Hepatocyte (in vitro differentiated cells): ENCODE measurements around the gene YES1. TPM values are rescaled to one million over a fixed set of nuclear protein-coding genes. Genes with fewer than 3 reads are reported as not detected.

Source experiments
- DNase-seq: peaks from one replicate; pipeline ENCODE4 v3.0.0-alpha.2; 2016; ENCODE audit warnings: low spot score
- H2AFZ ChIP-seq: fragments of 200-600 bp; sonication (generic); 2 replicates; pipeline ENCODE4 v1.6.0; 2016; ENCODE audit warnings: antibody characterized with exemption, mild to moderate bottlenecking
- H3K27ac ChIP-seq: fragments of 200-600 bp; sonication (generic); 2 replicates; pipeline ENCODE4 v1.5.1; 2016; ENCODE audit warnings: mild to moderate bottlenecking
- H3K27me3 ChIP-seq: fragments of 200-600 bp; sonication (generic); 2 replicates; pipeline ENCODE4 v1.6.1; 2016
- H3K36me3 ChIP-seq: fragments of 200-600 bp; sonication (generic); replicated peaks from 2 replicates; pipeline ENCODE4 v1.5.1; 2016; ENCODE audit warnings: low read depth; ENCODE audit not compliant: insufficient read depth
- H3K4me1 ChIP-seq: fragments of 200-600 bp; sonication (generic); 2 replicates; pipeline ENCODE4 v1.5.1; 2016; ENCODE audit warnings: mild to moderate bottlenecking, moderate library complexity; ENCODE audit not compliant: insufficient read depth
- H3K4me2 ChIP-seq: fragments of 200-600 bp; sonication (generic); 2 replicates; pipeline ENCODE4 v1.6.0; 2016
- H3K4me3 ChIP-seq: fragments of 200-600 bp; sonication (generic); 2 replicates; pipeline ENCODE4 v1.5.1; 2016; ENCODE audit warnings: mild to moderate bottlenecking
- H3K79me2 ChIP-seq: fragments of 200-600 bp; sonication (generic); 2 replicates; pipeline ENCODE4 v1.6.0; 2017; ENCODE audit warnings: mild to moderate bottlenecking
- H3K9me2 ChIP-seq: fragments of 200-600 bp; sonication (generic); replicated peaks from 2 replicates; pipeline ENCODE4 v1.6.0; 2017; ENCODE audit warnings: mild to moderate bottlenecking; ENCODE audit not compliant: insufficient read depth
- H3K9me3 ChIP-seq: fragments of 200-600 bp; sonication (generic); 2 replicates; pipeline ENCODE4 v1.5.1; 2016; ENCODE audit warnings: low read depth, mild to moderate bottlenecking
- H4K20me1 ChIP-seq: fragments of 200-600 bp; sonication (generic); 2 replicates; pipeline ENCODE4 v1.6.0; 2016; ENCODE audit warnings: mild to moderate bottlenecking; ENCODE audit not compliant: insufficient read depth, poor library complexity, severe bottlenecking
- EZH2 ChIP-seq: fragments of 200-600 bp; sonication (generic); IDR thresholded peaks from 2 replicates; pipeline ENCODE4 v1.6.1; 2016; ENCODE audit warnings: antibody characterized with exemption, mild to moderate bottlenecking, borderline replicate concordance
- EZH2phosphoT487 ChIP-seq: fragments of 200-600 bp; sonication (generic); IDR thresholded peaks from one replicate; pipeline ENCODE4 v1.6.1; 2018; ENCODE audit warnings: antibody characterized with exemption, mild to moderate bottlenecking, low read depth, moderate library complexity; ENCODE audit not compliant: unreplicated experiment, severe bottlenecking
- WGBS: methylation state at CpG from one replicate; pipeline ENCODE4 v1.1.6; 2016; ENCODE audit warnings: low lambda C conversion rate; ENCODE audit errors: missing lambda C conversion rate; 5-methylcytosine and 5-hydroxymethylcytosine counted together
- polyA plus RNA-seq: library from polyadenylated mRNA; unstranded; fragments of >200 nt; fragmentation: Nextera tagmentation; extraction: Ambion mirVana; gene quantifications from 2 replicates; pipeline ENCODE4 v1.2.1, GENCODE V29; 2016
- total RNA-seq: library from RNA; depleted of rRNA; stranded (reverse); fragments of >200 nt; gene quantifications from 2 replicates; pipeline ENCODE4 v1.2.3, GENCODE V29; 2014
- TF ChIP-seq, protein P1 (sequence below): fragments of 200-600 bp; sonication (generic); IDR thresholded peaks from 2 replicates; pipeline ENCODE4 v1.5.1; 2016; ENCODE audit warnings: antibody characterized with exemption, mild to moderate bottlenecking; ENCODE audit not compliant: poor library complexity

The YES1 gene
- total and polyA plus RNA-seq, 2 experiments from 2014 or later, result 25.2 to 108 TPM

DNA sequence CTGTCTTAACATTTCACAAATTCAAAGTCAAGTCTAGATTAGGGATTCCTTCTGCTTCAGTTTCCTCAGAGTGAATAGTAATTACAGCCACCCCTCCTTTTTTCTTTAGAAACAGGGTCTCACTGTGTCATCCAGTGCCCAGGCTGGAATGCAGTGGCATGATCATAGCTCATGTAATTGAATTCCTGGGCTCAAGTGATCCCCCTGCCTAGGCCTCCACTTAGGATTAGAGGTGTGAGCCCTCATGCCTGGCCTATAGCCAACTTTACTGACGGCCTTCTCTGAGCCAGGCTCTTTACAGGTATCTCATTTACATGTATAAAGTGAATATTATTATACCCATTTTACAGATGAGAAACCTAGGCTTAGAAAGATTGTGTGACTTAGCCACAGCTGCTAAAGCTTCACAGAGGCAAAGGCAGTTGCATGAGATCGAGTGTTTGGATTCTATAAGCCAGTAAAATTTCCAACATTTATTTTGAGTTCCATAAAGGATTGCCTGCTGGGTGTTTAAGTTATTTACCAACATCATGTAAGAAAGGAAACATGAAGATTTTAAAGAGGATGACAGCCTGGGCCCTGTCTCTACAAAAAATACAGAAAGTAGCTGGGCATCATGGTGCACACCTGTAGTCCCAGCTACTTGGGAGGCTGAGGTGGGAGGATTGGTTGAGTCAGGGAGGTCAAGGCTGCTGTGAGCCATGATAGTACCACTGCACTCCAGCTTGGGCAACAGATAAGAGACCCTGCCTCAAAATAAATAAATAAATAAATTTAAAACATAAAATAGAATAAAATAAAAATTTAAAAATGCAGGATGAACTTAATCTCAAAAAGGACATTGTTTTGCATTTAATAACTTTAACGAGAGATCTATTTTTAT lies 101.4 kb downstream of the YES1 start:
- Histone ChIP-seq H3K4me3 (peak overlapping the region; percentile 68), H3K27ac (peak overlapping the region; percentile 83), H2AFZ (no peak overlapping the region), H3K27me3 (no peaks in the 10 kb centered on the region), H3K9me2 (no peaks in the 10 kb centered on the region), H3K36me3 (no peaks in the 10 kb centered on the region), H3K9me3 (no peaks in the 10 kb centered on the region), H3K4me1 (peaks cover 13% of the 10 kb centered on the region), H3K4me2 (peak overlapping the region; percentile 83), H3K79me2 (peaks cover 50% of the 10 kb centered on the region), H4K20me1 (peaks cover 3% of the 10 kb centered on the region)
- TF ChIP-seq, protein P1, sequence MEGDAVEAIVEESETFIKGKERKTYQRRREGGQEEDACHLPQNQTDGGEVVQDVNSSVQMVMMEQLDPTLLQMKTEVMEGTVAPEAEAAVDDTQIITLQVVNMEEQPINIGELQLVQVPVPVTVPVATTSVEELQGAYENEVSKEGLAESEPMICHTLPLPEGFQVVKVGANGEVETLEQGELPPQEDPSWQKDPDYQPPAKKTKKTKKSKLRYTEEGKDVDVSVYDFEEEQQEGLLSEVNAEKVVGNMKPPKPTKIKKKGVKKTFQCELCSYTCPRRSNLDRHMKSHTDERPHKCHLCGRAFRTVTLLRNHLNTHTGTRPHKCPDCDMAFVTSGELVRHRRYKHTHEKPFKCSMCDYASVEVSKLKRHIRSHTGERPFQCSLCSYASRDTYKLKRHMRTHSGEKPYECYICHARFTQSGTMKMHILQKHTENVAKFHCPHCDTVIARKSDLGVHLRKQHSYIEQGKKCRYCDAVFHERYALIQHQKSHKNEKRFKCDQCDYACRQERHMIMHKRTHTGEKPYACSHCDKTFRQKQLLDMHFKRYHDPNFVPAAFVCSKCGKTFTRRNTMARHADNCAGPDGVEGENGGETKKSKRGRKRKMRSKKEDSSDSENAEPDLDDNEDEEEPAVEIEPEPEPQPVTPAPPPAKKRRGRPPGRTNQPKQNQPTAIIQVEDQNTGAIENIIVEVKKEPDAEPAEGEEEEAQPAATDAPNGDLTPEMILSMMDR, result no peak
- TF ChIP-seq EZH2phosphoT487 (no peak), EZH2 (no peak)
- no peak for DNase-seq
- WGBS, result 82% methylated on average over 3 of the region's 3 CpGs

DNA sequence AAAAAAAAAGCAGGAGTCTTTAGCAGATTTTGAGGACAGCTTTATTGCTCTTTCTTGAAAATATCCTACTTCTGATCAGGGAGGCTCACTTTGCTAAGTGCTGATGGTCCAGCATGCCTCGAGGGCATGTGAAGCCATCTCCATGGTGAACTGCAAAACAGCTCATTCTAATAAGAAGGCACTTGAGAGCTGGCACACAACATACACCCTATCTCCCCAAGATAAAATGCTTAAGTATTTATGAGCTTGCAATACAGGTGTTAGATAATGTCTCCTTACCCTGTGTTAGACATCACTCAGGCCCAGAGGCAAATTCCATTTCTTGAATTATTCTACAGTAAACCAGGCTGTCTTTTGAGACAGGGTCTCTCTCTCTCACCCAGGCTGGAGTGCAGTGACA lies 102.3 kb downstream of the YES1 start:
- H3K36me3 ChIP-seq, result no peaks in the 10 kb centered on the region
- H3K27me3 ChIP-seq, result no peaks in the 10 kb centered on the region
- H3K4me3 ChIP-seq, result no peak overlapping the region
- WGBS, result 67% methylated on average over 1 of the region's 1 CpG
- H3K4me2 ChIP-seq, result peak overlapping the region; percentile 83
- H4K20me1 ChIP-seq, result peaks cover 3% of the 10 kb centered on the region
- no peaks in the 10 kb centered on the region for H3K9me3 ChIP-seq
- TF ChIP-seq EZH2phosphoT487 (no peak), EZH2 (no peak)
- TF ChIP-seq, protein P1, result no peak
- DNase-seq, result no peak
- H3K9me2 ChIP-seq, result no peaks in the 10 kb centered on the region
- peak overlapping the region; percentile 42 for H3K27ac ChIP-seq
- H3K79me2 ChIP-seq, result peaks cover 58% of the 10 kb centered on the region
- H3K4me1 ChIP-seq, result peaks cover 13% of the 10 kb centered on the region
- H2AFZ ChIP-seq, result no peak overlapping the region

DNA sequence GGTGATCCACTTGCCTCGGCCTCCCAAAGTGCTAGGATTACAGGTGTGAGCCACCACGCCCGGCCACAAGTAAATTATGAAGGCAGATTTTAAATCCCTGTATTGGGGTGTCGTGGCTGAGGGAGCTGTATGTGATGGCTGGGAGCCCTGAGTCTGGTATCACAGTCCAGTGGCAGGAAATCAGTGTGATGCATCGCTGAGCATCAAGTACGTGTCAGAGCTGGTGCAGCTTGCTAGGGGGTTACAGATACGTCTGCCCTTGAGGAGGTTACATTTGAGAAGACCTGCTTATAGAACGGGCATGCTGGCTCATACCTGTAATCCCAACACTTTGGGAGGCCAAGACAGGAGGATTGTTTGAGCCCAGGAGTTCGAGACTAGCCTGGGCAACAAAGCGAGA lies 103.9 kb downstream of the YES1 start:
- H3K9me3 ChIP-seq, result no peaks in the 10 kb centered on the region
- TF ChIP-seq EZH2 (no peak), EZH2phosphoT487 (no peak)
- TF ChIP-seq, protein P1, result no peak
- H3K27me3 ChIP-seq, result no peaks in the 10 kb centered on the region
- no peaks in the 10 kb centered on the region for H3K9me2 ChIP-seq
- peaks cover 3% of the 10 kb centered on the region for H4K20me1 ChIP-seq
- DNase-seq, result no peak
- no peaks in the 10 kb centered on the region for H3K36me3 ChIP-seq
- no peak overlapping the region for H3K27ac ChIP-seq
- H3K4me3 ChIP-seq, result no peak overlapping the region
- H3K79me2 ChIP-seq, result peaks cover 58% of the 10 kb centered on the region
- H3K4me1 ChIP-seq, result peaks cover 21% of the 10 kb centered on the region
- no peak overlapping the region for H2AFZ ChIP-seq
- WGBS, result 97% methylated on average over 10 of the region's 10 CpGs
- no peak overlapping the region for H3K4me2 ChIP-seq
